Ascending aorta (tissue), 2 donors: ENCODE results near the gene PCDH9. TPM values are rescaled to one million over a fixed set of nuclear protein-coding genes. Genes with fewer than 3 reads are reported as not detected.

ENCODE experiments used
- DNase-seq, 2 donors: peaks; one replicate each; pipeline ENCODE4 v3.0.0-alpha.2; 2019; ENCODE audit warnings: low spot score in 2 of 2
- H3K27ac ChIP-seq, 2 donors: fragments of 200-600 bp; sonication (generic); one replicate each; pipeline ENCODE4 v1.5.1; 2016 to 2017; ENCODE audit warnings: mild to moderate bottlenecking in 1 of 2
- H3K27me3 ChIP-seq: fragments of 200-600 bp; sonication (generic); one replicate; pipeline ENCODE4 v1.5.1; 2017
- H3K36me3 ChIP-seq, 2 donors: fragments of 200-600 bp; sonication (generic); one replicate each; pipeline ENCODE4 v1.5.1; 2016
- H3K4me1 ChIP-seq, 2 donors: fragments of 200-600 bp; sonication (generic); one replicate each; pipeline ENCODE4 v1.5.1; 2016 to 2017; ENCODE audit warnings: mild to moderate bottlenecking in 1 of 2
- H3K4me3 ChIP-seq, 2 donors: fragments of 200-600 bp; sonication (generic); one replicate each; pipeline ENCODE4 v1.5.1; 2016 to 2017; ENCODE audit warnings: mild to moderate bottlenecking in 1 of 2
- H3K9me3 ChIP-seq, 2 donors: fragments of 200-600 bp; sonication (generic); one replicate each; pipeline ENCODE4 v1.5.1; 2016
- intact Hi-C: fragments of 100-400 bp; cut with DNase I; formaldehyde crosslinking; loops from one replicate; pipeline ENCODE4 v1.15.1; 2023
- total RNA-seq: library from RNA; depleted of rRNA; stranded (reverse); fragments of >200 nt; gene quantifications from one replicate; pipeline ENCODE4 v1.1.0, GENCODE V29; 2016
- TF ChIP-seq, protein P1 (sequence below), 3 experiments: fragments of 200-600 bp in 2 of 3; fragments of 450-650 bp in 1 of 3; sonication (generic) in 2 of 3; IDR thresholded peaks; one replicate each; pipeline ENCODE4 v1.5.1; 2016 to 2019; ENCODE audit warnings: antibody characterized with exemption in 3 of 3, mild to moderate bottlenecking in 1 of 3, moderate library complexity in 1 of 3

PCDH9 gene
- total RNA-seq, 1 donor from 2014 or later, result 3.6 TPM

DNA sequence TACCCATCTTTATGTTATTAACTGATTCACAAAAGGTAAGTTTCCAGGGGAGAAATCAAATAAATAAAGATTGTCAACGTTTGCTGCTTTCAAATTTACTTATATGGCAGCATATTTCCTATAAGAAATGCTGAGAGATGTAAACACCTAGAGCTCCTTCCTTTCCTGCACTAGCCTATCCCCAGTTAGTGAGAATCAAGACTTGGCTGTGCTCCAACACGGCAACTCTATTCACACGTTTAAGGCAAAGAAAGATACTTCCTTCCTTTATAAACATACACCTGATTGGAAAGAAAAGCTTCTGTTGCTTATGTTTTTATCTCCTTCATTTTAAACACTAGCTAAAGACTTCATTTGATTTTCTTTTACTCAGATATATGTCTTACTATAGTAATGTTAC lies 107.0 kb downstream of the PCDH9 start:
- intact Hi-C loops, result no loop called here
- Histone ChIP-seq H3K9me3 (no peaks in the 10 kb centered on the region), H3K36me3 (no peaks in the 10 kb centered on the region), H3K4me1 (no peaks in the 10 kb centered on the region), H3K27ac (no peak overlapping the region), H3K4me3 (no peak overlapping the region), H3K27me3 (no peaks in the 10 kb centered on the region)
- TF ChIP-seq, protein P1, sequence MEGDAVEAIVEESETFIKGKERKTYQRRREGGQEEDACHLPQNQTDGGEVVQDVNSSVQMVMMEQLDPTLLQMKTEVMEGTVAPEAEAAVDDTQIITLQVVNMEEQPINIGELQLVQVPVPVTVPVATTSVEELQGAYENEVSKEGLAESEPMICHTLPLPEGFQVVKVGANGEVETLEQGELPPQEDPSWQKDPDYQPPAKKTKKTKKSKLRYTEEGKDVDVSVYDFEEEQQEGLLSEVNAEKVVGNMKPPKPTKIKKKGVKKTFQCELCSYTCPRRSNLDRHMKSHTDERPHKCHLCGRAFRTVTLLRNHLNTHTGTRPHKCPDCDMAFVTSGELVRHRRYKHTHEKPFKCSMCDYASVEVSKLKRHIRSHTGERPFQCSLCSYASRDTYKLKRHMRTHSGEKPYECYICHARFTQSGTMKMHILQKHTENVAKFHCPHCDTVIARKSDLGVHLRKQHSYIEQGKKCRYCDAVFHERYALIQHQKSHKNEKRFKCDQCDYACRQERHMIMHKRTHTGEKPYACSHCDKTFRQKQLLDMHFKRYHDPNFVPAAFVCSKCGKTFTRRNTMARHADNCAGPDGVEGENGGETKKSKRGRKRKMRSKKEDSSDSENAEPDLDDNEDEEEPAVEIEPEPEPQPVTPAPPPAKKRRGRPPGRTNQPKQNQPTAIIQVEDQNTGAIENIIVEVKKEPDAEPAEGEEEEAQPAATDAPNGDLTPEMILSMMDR (IDR thresholded peaks at IDR 0.05), result no peak
- no peak for DNase-seq

DNA sequence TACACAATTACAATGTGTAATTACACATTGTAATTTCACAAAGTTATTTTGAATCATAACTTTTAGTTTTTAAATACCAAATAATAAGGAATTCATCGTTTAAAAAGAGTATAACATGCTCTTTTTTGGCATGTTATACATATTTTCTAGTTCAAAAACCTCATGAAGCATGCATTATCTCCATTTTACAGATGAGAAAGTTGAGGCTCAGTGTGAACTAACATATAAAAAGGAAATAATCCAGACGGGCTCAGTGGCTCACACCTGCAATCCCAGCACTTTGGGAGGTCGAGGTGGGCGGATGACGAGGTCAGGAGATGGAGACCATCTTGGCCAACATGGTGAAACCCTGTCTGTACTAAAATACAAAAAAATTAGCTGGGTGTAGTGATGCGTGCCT lies 107.9 kb downstream of the PCDH9 start:
- intact Hi-C loops, result no loop called here
- Histone ChIP-seq H3K4me3 (no peak overlapping the region), H3K27ac (no peak overlapping the region), H3K27me3 (no peaks in the 10 kb centered on the region), H3K36me3 (no peaks in the 10 kb centered on the region), H3K4me1 (no peaks in the 10 kb centered on the region), H3K9me3 (no peaks in the 10 kb centered on the region)
- DNase-seq, result no peak
- TF ChIP-seq, protein P1 (IDR thresholded peaks at IDR 0.05), result no peak

DNA sequence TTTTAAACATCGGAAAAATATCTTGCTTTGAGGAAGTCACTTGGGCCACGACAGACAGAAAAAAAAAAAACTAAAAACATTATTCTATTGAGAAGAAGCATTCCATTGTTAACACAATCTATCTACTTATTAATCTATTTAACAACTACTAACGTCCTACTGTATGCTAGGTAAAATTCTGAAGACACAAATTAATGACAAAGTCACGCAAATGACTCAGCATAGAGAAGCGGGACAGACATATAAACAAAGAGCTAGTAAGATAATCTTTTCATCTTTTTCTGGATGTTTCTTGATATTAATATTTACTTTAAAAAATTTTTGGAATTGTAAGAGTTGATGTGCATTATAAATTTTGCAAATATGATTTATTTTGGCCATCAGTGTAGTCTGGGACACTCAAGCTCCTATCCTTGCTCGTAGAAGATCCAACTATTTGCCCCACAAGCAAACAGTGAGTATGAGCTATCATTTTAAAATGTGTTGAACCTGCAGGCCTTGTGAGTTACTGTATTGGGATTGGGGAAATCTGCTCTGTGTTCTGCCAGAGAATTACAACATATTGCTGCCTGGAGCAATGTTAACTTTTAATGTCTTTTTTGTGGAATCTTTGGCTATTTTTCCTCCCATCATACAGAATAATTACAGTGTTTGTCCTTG lies 109.1 kb downstream of the PCDH9 start:
- no peak overlapping the region for H3K27ac ChIP-seq
- DNase-seq, result no peak
- H3K27me3 ChIP-seq, result no peaks in the 10 kb centered on the region
- no peaks in the 10 kb centered on the region for H3K36me3 ChIP-seq
- TF ChIP-seq, protein P1 (IDR thresholded peaks at IDR 0.05), result no peak
- no peaks in the 10 kb centered on the region for H3K9me3 ChIP-seq
- no peaks in the 10 kb centered on the region for H3K4me1 ChIP-seq
- H3K4me3 ChIP-seq, result no peak overlapping the region
- intact Hi-C loops, result no loop called here

DNA sequence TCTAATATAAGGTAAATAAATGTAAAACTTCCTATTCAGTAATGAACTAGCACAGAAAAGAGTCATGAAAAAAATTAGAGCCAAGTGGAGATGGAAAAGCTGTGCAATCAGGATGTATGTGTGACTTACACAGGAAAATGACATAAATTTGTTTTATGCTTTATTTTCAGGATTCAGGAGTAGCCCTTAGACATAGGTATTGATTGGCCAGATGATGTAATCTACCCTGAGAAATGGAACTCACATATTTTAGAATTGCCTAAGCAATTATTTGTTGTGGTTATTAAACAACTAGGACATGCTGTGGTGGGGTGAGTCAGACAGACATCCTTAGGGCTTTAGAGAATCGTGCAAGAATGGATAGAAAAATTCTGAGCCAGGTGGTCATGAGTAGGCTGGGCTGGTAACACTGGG lies 110.6 kb downstream of the PCDH9 start:
- intact Hi-C loops, result no loop called here
- Histone ChIP-seq H3K27me3 (no peaks in the 10 kb centered on the region), H3K27ac (no peak overlapping the region), H3K36me3 (no peaks in the 10 kb centered on the region), H3K4me1 (no peaks in the 10 kb centered on the region), H3K4me3 (no peak overlapping the region), H3K9me3 (no peaks in the 10 kb centered on the region)
- no peak for DNase-seq
- TF ChIP-seq, protein P1 (IDR thresholded peaks at IDR 0.05), result no peak

DNA sequence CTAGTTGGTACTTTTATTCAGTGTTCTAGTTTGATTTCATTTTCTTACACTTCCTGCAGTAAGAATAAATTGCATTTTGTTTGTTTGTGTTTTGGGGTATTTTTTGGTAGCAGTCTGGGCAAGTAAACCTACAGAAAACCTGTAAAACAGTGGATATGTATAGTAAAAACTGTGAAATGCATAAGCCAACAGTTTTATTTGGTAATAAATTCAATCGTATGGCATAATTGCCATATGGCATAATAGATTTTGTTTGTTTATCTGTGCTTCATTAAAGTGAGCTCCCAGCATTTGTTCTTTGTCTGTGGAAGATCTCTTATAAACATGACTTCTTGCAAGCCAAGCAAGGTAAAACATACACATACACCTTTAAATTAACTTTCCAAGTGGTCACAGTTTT lies 111.9 kb downstream of the PCDH9 start:
- no peaks in the 10 kb centered on the region for H3K4me1 ChIP-seq
- no peaks in the 10 kb centered on the region for H3K27me3 ChIP-seq
- no peaks in the 10 kb centered on the region for H3K36me3 ChIP-seq
- no peak for DNase-seq
- TF ChIP-seq, protein P1 (IDR thresholded peaks at IDR 0.05), result no peak
- no peaks in the 10 kb centered on the region for H3K9me3 ChIP-seq
- H3K4me3 ChIP-seq, result no peak overlapping the region
- intact Hi-C loops, result no loop called here
- no peak overlapping the region for H3K27ac ChIP-seq
